AG04450 (cell line): ENCODE data around the gene DAAM2. TPM values are rescaled to one million over a fixed set of nuclear protein-coding genes. Genes with fewer than 3 reads are reported as not detected.

Source experiments
- CTCF ChIA-PET: fragments of 300-600, 350-600 bp; formaldehyde crosslinking; extraction: SDS; loops from one replicate; lab custom pipeline; 2022; ENCODE audit warnings: antibody characterized with exemption, inconsistent platforms; lab: Charles Lee
- POLR2A ChIA-PET: fragments of 350-600 bp; formaldehyde crosslinking; extraction: SDS; loops from one replicate; lab custom pipeline; 2021; ENCODE audit warnings: antibody characterized with exemption, inconsistent platforms; lab: Yijun Ruan, JAX
- DNase-seq: peaks from one replicate; pipeline ENCODE4 v3.0.0-alpha.2; 2011; ENCODE audit warnings: low read depth, low spot score
- H3K27ac ChIP-seq: one replicate; pipeline ENCODE4 v1.5.1; 2012; ENCODE audit warnings: low read depth, low read length, control low read depth
- H3K27me3 ChIP-seq: one replicate; pipeline ENCODE4 v1.6.0; 2012; ENCODE audit warnings: low read length; ENCODE audit not compliant: control insufficient read depth, insufficient read depth
- H3K4me3 ChIP-seq: 2 replicates; pipeline ENCODE4 v1.5.1; 2011; ENCODE audit warnings: mild to moderate bottlenecking, low read depth, low read length, control low read depth
- H3K9me3 ChIP-seq: 2 replicates; pipeline ENCODE4 v1.5.1; 2012; ENCODE audit warnings: low read length; ENCODE audit not compliant: control insufficient read depth, insufficient read depth
- polyA plus RNA-seq: library from polyadenylated mRNA; depleted of rRNA; stranded (reverse); fragments of >200 nt; gene quantifications from 2 replicates; pipeline ENCODE4 v1.2.3, GENCODE V29; 2011
- TF ChIP-seq, protein P1 (sequence below): IDR thresholded peaks from 2 replicates; pipeline ENCODE4 v1.5.1; 2011; ENCODE audit warnings: low read depth, low read length, control low read depth, inconsistent platforms

DAAM2 gene
- polyA plus RNA-seq, 1 experiment, result 2.9 TPM

DNA sequence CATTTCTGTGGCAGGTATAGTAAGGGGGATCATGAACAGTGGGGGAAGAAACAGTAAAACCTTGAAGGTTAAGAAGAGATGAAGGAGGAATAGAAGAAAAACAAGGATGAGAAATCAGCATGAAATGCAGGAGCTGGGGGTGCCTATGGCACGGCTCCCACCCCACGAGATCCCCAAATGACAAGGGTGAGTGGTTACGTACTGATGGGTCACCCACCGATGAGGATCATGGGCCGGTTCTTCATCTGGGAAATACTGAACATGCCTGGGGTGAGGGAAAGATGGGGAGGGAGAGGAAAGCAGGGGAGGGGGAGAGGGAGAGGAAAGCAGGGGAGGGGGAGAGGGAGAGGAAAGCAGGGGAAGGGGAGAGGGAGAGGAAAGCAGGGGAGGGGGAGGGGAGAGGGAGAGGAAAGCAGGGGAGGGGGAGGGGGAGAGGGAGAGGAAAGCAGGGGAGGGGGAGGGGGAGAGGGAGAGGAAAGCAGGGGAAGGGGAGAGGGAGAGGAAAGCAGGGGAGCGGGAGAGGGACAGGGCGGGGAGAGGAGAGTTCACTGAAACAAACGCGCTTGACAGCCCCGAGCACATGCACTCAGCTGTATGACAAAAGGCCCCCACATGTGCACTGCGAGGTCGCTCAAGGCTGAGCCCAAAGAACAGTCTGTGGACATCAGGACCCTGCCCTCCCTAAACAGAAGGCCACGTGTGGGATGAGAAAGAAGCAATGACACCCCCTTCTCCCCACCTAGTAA lies 116.8 kb downstream of the DAAM2 start:
- Histone ChIP-seq H3K27ac (no peak overlapping the region), H3K27me3 (no peaks in the 10 kb centered on the region), H3K9me3 (no peaks in the 10 kb centered on the region), H3K4me3 (no peak overlapping the region)
- DNase-seq, result no peak
- POLR2A ChIA-PET, result no interaction called here
- TF ChIP-seq, protein P1, sequence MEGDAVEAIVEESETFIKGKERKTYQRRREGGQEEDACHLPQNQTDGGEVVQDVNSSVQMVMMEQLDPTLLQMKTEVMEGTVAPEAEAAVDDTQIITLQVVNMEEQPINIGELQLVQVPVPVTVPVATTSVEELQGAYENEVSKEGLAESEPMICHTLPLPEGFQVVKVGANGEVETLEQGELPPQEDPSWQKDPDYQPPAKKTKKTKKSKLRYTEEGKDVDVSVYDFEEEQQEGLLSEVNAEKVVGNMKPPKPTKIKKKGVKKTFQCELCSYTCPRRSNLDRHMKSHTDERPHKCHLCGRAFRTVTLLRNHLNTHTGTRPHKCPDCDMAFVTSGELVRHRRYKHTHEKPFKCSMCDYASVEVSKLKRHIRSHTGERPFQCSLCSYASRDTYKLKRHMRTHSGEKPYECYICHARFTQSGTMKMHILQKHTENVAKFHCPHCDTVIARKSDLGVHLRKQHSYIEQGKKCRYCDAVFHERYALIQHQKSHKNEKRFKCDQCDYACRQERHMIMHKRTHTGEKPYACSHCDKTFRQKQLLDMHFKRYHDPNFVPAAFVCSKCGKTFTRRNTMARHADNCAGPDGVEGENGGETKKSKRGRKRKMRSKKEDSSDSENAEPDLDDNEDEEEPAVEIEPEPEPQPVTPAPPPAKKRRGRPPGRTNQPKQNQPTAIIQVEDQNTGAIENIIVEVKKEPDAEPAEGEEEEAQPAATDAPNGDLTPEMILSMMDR, result no peak
- CTCF ChIA-PET, result no interaction called here

DNA sequence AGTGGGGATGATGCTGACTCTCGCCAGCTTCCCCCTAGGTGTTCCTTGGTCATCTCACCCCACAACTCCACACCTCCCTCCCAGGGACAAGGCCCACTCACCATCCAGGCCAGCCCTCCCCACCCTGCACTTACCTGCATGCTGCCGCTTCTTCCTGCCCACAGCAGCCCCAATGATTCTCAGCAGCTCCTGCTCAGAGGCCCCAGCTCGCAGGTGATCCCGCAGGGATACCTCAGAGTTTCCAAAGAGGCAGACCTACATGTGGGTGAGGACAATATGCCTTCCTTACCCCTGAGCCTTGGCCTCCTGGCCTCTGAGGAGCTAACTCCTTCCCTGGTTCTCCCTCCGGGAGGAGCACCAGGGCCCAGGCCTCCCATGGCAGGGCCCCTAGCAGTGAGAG lies 117.5 kb downstream of the DAAM2 start:
- no peak overlapping the region for H3K4me3 ChIP-seq
- POLR2A ChIA-PET, result interaction anchor here (1.2 kb wide), 1 partner anchor 30 kb away, joined by 3 read pairs; no protein-coding TSS in a partner anchor
- CTCF ChIA-PET, result no interaction called here
- no peak for DNase-seq
- no peak overlapping the region for H3K27ac ChIP-seq
- no peaks in the 10 kb centered on the region for H3K9me3 ChIP-seq
- no peaks in the 10 kb centered on the region for H3K27me3 ChIP-seq
- TF ChIP-seq, protein P1, result no peak

DNA sequence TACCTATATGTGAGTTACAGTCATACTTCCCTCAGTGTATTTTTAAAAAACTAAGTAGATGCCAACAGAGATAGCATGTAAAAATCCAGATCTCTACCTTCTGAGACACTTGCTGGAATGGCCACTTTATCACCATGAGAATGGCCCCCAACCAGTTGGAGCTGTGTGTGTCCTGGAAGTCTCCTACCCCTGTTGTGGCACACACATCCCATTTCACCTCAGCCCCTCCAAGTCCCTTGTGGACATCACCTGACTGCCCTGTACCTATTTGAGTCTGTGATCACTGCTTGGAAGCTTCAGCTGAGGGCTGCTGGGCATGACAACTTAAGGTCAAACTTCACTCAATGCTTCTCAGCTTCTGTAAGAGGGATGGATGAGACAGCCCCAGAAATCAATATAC lies 118.0 kb downstream of the DAAM2 start:
- ChIA-PET POLR2A (interaction anchor here (1.2 kb wide), 1 partner anchor 30 kb away, joined by 3 read pairs; no protein-coding TSS in a partner anchor), CTCF (no interaction called here)
- H3K4me3 ChIP-seq, result no peak overlapping the region
- no peak overlapping the region for H3K27ac ChIP-seq
- TF ChIP-seq, protein P1, result no peak
- no peaks in the 10 kb centered on the region for H3K9me3 ChIP-seq
- no peak for DNase-seq
- H3K27me3 ChIP-seq, result no peaks in the 10 kb centered on the region

DNA sequence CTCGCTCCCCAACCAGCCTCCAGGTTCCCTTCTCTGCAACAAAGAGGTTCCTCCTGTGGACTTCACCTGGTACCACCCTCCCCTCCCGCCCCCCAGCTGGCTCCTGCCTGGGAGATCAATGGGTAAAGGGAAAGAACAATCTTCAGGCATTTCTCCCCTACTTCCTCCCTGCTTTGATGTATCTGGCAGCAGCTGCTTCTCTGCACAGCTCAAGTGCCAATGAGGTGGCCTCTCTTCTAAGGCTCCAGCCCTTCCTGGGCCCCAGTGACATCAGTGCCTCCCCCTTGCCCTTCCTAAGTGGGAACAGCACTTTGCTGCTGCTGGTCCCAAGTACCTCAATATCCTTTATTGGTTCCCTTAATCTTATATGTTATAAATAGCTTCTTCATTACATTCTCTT lies 118.6 kb downstream of the DAAM2 start:
- CTCF ChIA-PET, result interaction anchor here (0.6 kb wide), 1 partner anchor 18 kb away, joined by 4 read pairs; no protein-coding TSS in a partner anchor

More for the DNA sequence above, 118.6 kb downstream of the DAAM2 start:
- TF ChIP-seq, protein P1, result no peak
- Histone ChIP-seq H3K9me3 (no peaks in the 10 kb centered on the region), H3K27ac (no peak overlapping the region), H3K4me3 (no peak overlapping the region), H3K27me3 (no peaks in the 10 kb centered on the region)
- no peak for DNase-seq
- POLR2A ChIA-PET, result interaction anchor here (1.2 kb wide), 1 partner anchor 31 kb away, joined by 3 read pairs; no protein-coding TSS in a partner anchor
